OCI-LY7 (cell line): ENCODE results near the gene SLC29A3. TPM values are rescaled to one million over a fixed set of nuclear protein-coding genes. Genes with fewer than 3 reads are reported as not detected.
"Not testable (repeated sequence)": the region's sequence is repeated elsewhere in the genome, so short reads cannot be mapped to it uniquely, and the experiment has no call there.

Experiments used
- BruUV-seq: library from RNA; stranded (reverse); fragments of 400-500 nt; replicated peaks from 2 replicates; lab custom pipeline; 2021; lab: Mats Ljungman, UMichigan
- CTCF ChIA-PET: fragments of 300-600 bp; sonication (Branson Sonifier 250); formaldehyde crosslinking; loops from one replicate; lab custom pipeline; 2022; ENCODE audit warnings: antibody characterized with exemption; ENCODE audit not compliant: unreplicated experiment; lab: Charles Lee
- POLR2A ChIA-PET: fragments of 300-600 bp; sonication (Branson Sonifier 250); formaldehyde crosslinking; loops from one replicate; lab custom pipeline; 2022; ENCODE audit warnings: antibody characterized with exemption; lab: Charles Lee
- DNase-seq: peaks from one replicate; pipeline ENCODE4 v3.0.0-alpha.2; 2015; ENCODE audit warnings: low spot score
- H2AFZ ChIP-seq: fragments of 200-600 bp; sonication (generic), shearing (Covaris generic); 2 replicates; pipeline ENCODE4 v1.6.1; 2014; ENCODE audit warnings: mild to moderate bottlenecking, antibody characterized with exemption, low read length, moderate library complexity
- H3K27ac ChIP-seq: fragments of 200-600 bp; sonication (generic); 2 replicates; pipeline ENCODE4 v1.5.1; 2014; ENCODE audit warnings: mixed run types, low read depth, mild to moderate bottlenecking, moderate library complexity, low read length, inconsistent platforms; ENCODE audit not compliant: poor library complexity, severe bottlenecking
- H3K36me3 ChIP-seq: fragments of 200-600 bp; sonication (generic); 2 replicates; pipeline ENCODE4 v1.6.1; 2014; ENCODE audit warnings: mild to moderate bottlenecking, antibody characterized with exemption, low read length, moderate library complexity, mixed read lengths; ENCODE audit not compliant: insufficient read depth
- H3K4me1 ChIP-seq: fragments of 200-600 bp; sonication (generic); 2 replicates; pipeline ENCODE4 v1.5.1; 2014; ENCODE audit warnings: mild to moderate bottlenecking, low read length; ENCODE audit not compliant: insufficient read depth, poor library complexity, severe bottlenecking
- H3K4me2 ChIP-seq: fragments of 200-600 bp; sonication (generic); 2 replicates; pipeline ENCODE4 v1.6.1; 2014; ENCODE audit warnings: mild to moderate bottlenecking, low read length
- H3K4me3 ChIP-seq: fragments of 200-600 bp; sonication (generic); 2 replicates; pipeline ENCODE4 v1.5.1; 2014; ENCODE audit warnings: mild to moderate bottlenecking, low read depth, low read length; ENCODE audit not compliant: poor library complexity, severe bottlenecking
- H3K79me2 ChIP-seq: fragments of 200-600 bp; sonication (generic); 2 replicates; pipeline ENCODE4 v1.6.1; 2016; ENCODE audit warnings: low read depth, mild to moderate bottlenecking, low read length, moderate library complexity, mixed read lengths; ENCODE audit not compliant: insufficient read depth
- H3K9me2 ChIP-seq: fragments of 200-600 bp; sonication (generic); 2 replicates; pipeline ENCODE4 v1.6.1; 2016; ENCODE audit warnings: mild to moderate bottlenecking, low read length, mixed read lengths; ENCODE audit not compliant: insufficient read depth
- H3K9me3 ChIP-seq: fragments of 200-600 bp; sonication (generic); 2 replicates; pipeline ENCODE4 v1.6.1; 2014; ENCODE audit warnings: mild to moderate bottlenecking, mixed run types, low read length, mixed read lengths
- H4K20me1 ChIP-seq: fragments of 200-600 bp; sonication (generic); 2 replicates; pipeline ENCODE4 v1.6.1; 2014; ENCODE audit warnings: mild to moderate bottlenecking, antibody characterized with exemption, low read length, moderate library complexity, mixed read lengths; ENCODE audit not compliant: insufficient read depth
- CTCF ChIP-seq: fragments of 200-600 bp; sonication (generic); conservative IDR thresholded peaks from 2 replicates; pipeline ENCODE4 v1.5.1; 2014; ENCODE audit warnings: mild to moderate bottlenecking, antibody characterized with exemption, low read length, moderate library complexity, mixed read lengths
- EZH2phosphoT487 ChIP-seq: fragments of 200-600 bp; sonication (generic); IDR thresholded peaks from 2 replicates; pipeline ENCODE4 v1.6.1; 2018; ENCODE audit warnings: low read depth, borderline replicate concordance, mild to moderate bottlenecking, mixed run types, antibody characterized with exemption, low read length, moderate library complexity, mixed read lengths
- intact Hi-C: fragments of 100-400 bp; cut with micrococcal nuclease; formaldehyde crosslinking; loops from one replicate; pipeline ENCODE4 v1.10.0; 2022; ENCODE audit not compliant: unreplicated experiment
- total RNA-seq, 2 experiments: library from RNA; depleted of rRNA in 1 of 2; stranded (reverse); fragments of >200 nt in 1 of 2; shearing (Covaris generic) in 1 of 2; gene quantifications; 2 replicates each; pipeline ENCODE4 v1.2.3, GENCODE V29; 2014 to 2022

Gene SLC29A3
- total RNA-seq, 2 experiments from 2014 or later, result 1.7 to 8.2 TPM

- BruUV-seq, result no TSS peak
- Histone ChIP-seq H3K9me3 (no peaks in the 10 kb centered on the region), H3K9me2 (no peaks in the 10 kb centered on the region), H2AFZ (no peak overlapping the region), H3K4me3 (no peak overlapping the region), H4K20me1 (no peaks in the 10 kb centered on the region), H3K79me2 (no peaks in the 10 kb centered on the region), H3K4me2 (no peak overlapping the region), H3K36me3 (no peaks in the 10 kb centered on the region), H3K27ac (no peak overlapping the region), H3K4me1 (no peaks in the 10 kb centered on the region)
- DNase-seq, result no peak
- TF ChIP-seq CTCF, result no peak
- no peak for TF ChIP-seq EZH2phosphoT487
- ChIA-PET POLR2A (no interaction called here), CTCF (no interaction called here)
- intact Hi-C loops, result no loop called here
Observed at GRCh38 chr10:71272056-71272771, 46.8 kb upstream of the SLC29A3 start.

- DNase-seq, intact Hi-C loops, H3K9me2 ChIP-seq, H4K20me1 ChIP-seq, BruUV-seq, H3K79me2 ChIP-seq, H3K4me1 ChIP-seq, H3K27ac ChIP-seq, H3K36me3 ChIP-seq, H3K4me3 ChIP-seq, H3K4me2 ChIP-seq, CTCF ChIA-PET, H3K9me3 ChIP-seq, H2AFZ ChIP-seq, POLR2A ChIA-PET: not testable (repeated sequence)
Observed at GRCh38 chr10:71272974-71273373, 46.1 kb upstream of the SLC29A3 start.

GRCh38 chr10:71273506-71273905 lies 45.6 kb upstream of the SLC29A3 start:
- Histone ChIP-seq H2AFZ (no peak overlapping the region), H4K20me1 (no peaks in the 10 kb centered on the region), H3K4me1 (no peaks in the 10 kb centered on the region), H3K36me3 (no peaks in the 10 kb centered on the region), H3K4me3 (no peak overlapping the region), H3K27ac (no peak overlapping the region), H3K9me3 (no peaks in the 10 kb centered on the region), H3K9me2 (no peaks in the 10 kb centered on the region), H3K4me2 (no peak overlapping the region), H3K79me2 (no peaks in the 10 kb centered on the region)
- BruUV-seq, result no TSS peak
- DNase-seq, result no peak
- CTCF ChIA-PET, result no interaction called here
- POLR2A ChIA-PET, result no interaction called here
- intact Hi-C loops, result no loop called here
- TF ChIP-seq CTCF (no peak), EZH2phosphoT487 (no peak)
